ENCODE results near the gene GUCY1A1. TPM values are rescaled to one million over a fixed set of nuclear protein-coding genes. Genes with fewer than 3 reads are reported as not detected.

Gene GUCY1A1
- total and polyA plus RNA-seq, 2 donors: 4.8 to 104 TPM

GRCh38 chr4:155772459-155773195, 106.0 kb downstream of the GUCY1A1 start:
- Histone ChIP-seq H3K4me1 (ENCODE audit: insufficient read depth) (no peaks in the 10 kb centered on the region), H3K36me3 (ENCODE audit: insufficient read depth) (no peaks in the 10 kb centered on the region), H3K4me3 (ENCODE audit: low read depth, low read length) (no peak overlapping the region), H3K27ac (ENCODE audit: low read depth) (no peak overlapping the region)
- DNase-seq (ENCODE audit: extremely low spot score): no peak
- WGBS: 92% methylated on average over 8 of the region's 8 CpGs

- WGBS: 90% methylated on average over 4 of the region's 4 CpGs
- H3K36me3 ChIP-seq (ENCODE audit: insufficient read depth): no peaks in the 10 kb centered on the region
- no peak for DNase-seq (ENCODE audit: extremely low spot score)
- no peak overlapping the region for H3K27ac ChIP-seq (ENCODE audit: low read depth)
- H3K4me3 ChIP-seq (ENCODE audit: low read depth, low read length): no peak overlapping the region
- no peaks in the 10 kb centered on the region for H3K4me1 ChIP-seq (ENCODE audit: insufficient read depth)
These were observed 106.7 kb downstream of the GUCY1A1 start for GRCh38 chr4:155773196-155773800.

- H3K36me3 ChIP-seq (ENCODE audit: insufficient read depth): no peaks in the 10 kb centered on the region
- WGBS: 87% methylated on average over 4 of the region's 4 CpGs
- H3K4me1 ChIP-seq (ENCODE audit: insufficient read depth): no peaks in the 10 kb centered on the region
- H3K27ac ChIP-seq (ENCODE audit: low read depth): no peak overlapping the region
- no peak for DNase-seq (ENCODE audit: extremely low spot score)
- no peak overlapping the region for H3K4me3 ChIP-seq (ENCODE audit: low read depth, low read length)
These were observed 107.4 kb downstream of the GUCY1A1 start for GRCh38 chr4:155774033-155774432.

DNA sequence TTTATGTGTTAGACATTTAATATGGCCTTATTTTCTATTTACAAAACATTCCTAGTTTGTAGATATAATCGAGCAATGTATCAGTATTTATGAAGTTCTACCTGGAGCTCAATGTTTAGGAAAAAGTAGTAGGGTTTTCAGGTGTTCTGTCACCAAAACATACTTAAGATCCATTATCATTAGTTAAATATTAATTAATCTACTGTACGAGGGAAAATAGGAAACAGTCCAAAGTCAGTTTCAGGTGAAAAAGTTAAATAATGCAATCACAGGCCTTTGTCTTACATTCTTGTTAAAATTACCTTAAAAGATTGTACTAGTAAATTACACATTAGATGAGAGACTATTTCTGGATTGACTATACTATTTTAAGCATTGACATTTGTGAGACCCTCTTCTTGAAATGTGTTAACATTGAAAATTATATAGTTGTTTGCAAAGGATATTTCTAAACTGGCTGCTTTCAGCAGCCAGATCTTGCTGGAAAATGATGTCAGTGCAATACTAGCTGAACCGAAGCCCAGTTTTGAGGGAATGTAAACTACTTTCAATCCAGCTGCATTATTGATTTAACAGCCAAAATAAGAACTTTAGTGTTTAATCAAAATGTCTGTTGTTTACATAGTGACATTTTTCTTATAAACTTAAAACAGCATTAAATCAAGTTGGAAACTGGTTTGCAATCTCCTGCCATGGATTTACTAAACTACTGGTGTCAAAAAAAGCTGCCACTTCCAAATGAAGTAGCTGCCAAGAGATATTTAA, 111.5 kb downstream of the GUCY1A1 start:
- no peaks in the 10 kb centered on the region for H3K36me3 ChIP-seq (ENCODE audit: insufficient read depth)
- WGBS: 38% methylated on average over 3 of the region's 3 CpGs
- no peak overlapping the region for H3K27ac ChIP-seq (ENCODE audit: low read depth)
- DNase-seq (ENCODE audit: extremely low spot score): no peak
- H3K4me1 ChIP-seq (ENCODE audit: insufficient read depth): no peaks in the 10 kb centered on the region
- H3K4me3 ChIP-seq (ENCODE audit: low read depth, low read length): no peak overlapping the region

GRCh38 chr4:155780775-155781174, 114.1 kb downstream of the GUCY1A1 start:
- DNase-seq (ENCODE audit: extremely low spot score): no peak
- WGBS: 53% methylated on average over 1 of the region's 1 CpG
- Histone ChIP-seq H3K27ac (ENCODE audit: low read depth) (no peak overlapping the region), H3K4me1 (ENCODE audit: insufficient read depth) (no peaks in the 10 kb centered on the region), H3K36me3 (ENCODE audit: insufficient read depth) (no peaks in the 10 kb centered on the region), H3K4me3 (ENCODE audit: low read depth, low read length) (no peak overlapping the region)

DNA sequence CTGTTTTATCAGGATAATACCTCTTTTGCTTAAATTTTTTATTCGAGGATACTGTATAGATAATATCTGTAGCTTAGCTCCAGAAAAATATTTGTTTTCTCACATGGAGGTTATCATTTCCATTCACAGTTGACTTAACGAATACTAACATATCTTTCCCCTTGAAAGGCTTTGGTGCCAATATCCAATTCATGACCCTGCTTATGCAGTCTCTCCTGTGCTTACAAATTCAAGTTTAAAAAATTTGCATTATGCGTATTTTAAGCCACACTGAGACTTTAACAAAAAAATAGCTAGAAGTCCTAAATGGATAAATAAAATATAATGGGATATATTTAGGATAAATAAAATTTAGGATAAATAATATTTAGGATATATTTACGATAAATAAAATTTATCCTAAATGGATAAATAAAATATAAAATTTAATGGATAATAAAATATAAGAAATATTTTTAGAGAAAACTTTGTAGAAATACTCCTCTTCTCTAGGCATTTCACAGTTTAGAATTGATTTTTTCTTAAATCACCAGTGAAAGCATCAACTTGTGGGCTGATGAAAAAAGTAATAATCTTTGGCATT, 114.7 kb downstream of the GUCY1A1 start:
- 94% methylated on average over 4 of the region's 4 CpGs for WGBS
- Histone ChIP-seq H3K36me3 (ENCODE audit: insufficient read depth) (no peaks in the 10 kb centered on the region), H3K27ac (ENCODE audit: low read depth) (no peak overlapping the region), H3K4me3 (ENCODE audit: low read depth, low read length) (no peak overlapping the region), H3K4me1 (ENCODE audit: insufficient read depth) (no peaks in the 10 kb centered on the region)
- DNase-seq (ENCODE audit: extremely low spot score): no peak

Other genes with a start within 250 kb of the GUCY1A1 start
- 34.5 TPM for gene GUCY1B1, start 92.2 kb downstream of the GUCY1A1 start, total RNA-seq
- gene GUCY1B1, start 92.2 kb downstream of the GUCY1A1 start, polyA plus RNA-seq: 8.0 TPM
- gene ASIC5, start 199.4 kb downstream of the GUCY1A1 start, total RNA-seq: not detected
- gene ASIC5, start 199.4 kb downstream of the GUCY1A1 start, polyA plus RNA-seq: not detected
- gene TDO2, start 236.8 kb downstream of the GUCY1A1 start, total RNA-seq: 3.9 TPM
- gene TDO2, start 236.8 kb downstream of the GUCY1A1 start, polyA plus RNA-seq: 0.28 TPM

All from urinary bladder (tissue), 4 donors.